Lung (tissue), 12 donors: Measurements from ENCODE around the gene BORCS5. TPM values are rescaled to one million over a fixed set of nuclear protein-coding genes. Genes with fewer than 3 reads are reported as not detected.
"Not testable (repeated sequence)": the region's sequence is repeated elsewhere in the genome, so short reads cannot be mapped to it uniquely, and the experiment has no call there.

Experiments
- ATAC-seq: fragments of 200-7000 bp; cut with Tn5 transposase; one replicate; pipeline ENCODE4 v1.9.1; 2020; ENCODE audit warnings: moderate number of reproducible peaks; ENCODE audit not compliant: insufficient read depth, low FRiP score
- DNase-seq, 3 donors: peaks; one replicate each; pipeline ENCODE4 v3.0.0-alpha.2; 2013 to 2017
- H3K27ac ChIP-seq, 2 donors: one replicate each; pipeline ENCODE4 v1.5.1; 2013; ENCODE audit warnings: mild to moderate bottlenecking in 2 of 2, moderate library complexity in 2 of 2, control low read depth in 1 of 2, inconsistent platforms in 1 of 2, low read depth in 1 of 2, low read length in 1 of 2
- H3K27me3 ChIP-seq, 3 donors: one replicate each; pipeline ENCODE4 v1.5.1; 2013; ENCODE audit warnings: low read length in 2 of 3; ENCODE audit not compliant: control insufficient read depth in 3 of 3, insufficient read depth in 3 of 3
- H3K36me3 ChIP-seq, 4 donors: one replicate each; pipeline ENCODE4 v1.5.1; 2013; ENCODE audit warnings: low read length in 4 of 4, mild to moderate bottlenecking in 1 of 4, moderate library complexity in 1 of 4; ENCODE audit not compliant: control insufficient read depth in 4 of 4, insufficient read depth in 4 of 4
- H3K4me1 ChIP-seq, 5 donors: one replicate each; pipeline ENCODE4 v1.5.1; 2013; ENCODE audit warnings: low read length in 5 of 5, mild to moderate bottlenecking in 2 of 5, moderate library complexity in 1 of 5; ENCODE audit not compliant: control insufficient read depth in 5 of 5, insufficient read depth in 5 of 5
- H3K4me3 ChIP-seq: one replicate; pipeline ENCODE4 v1.5.1; 2013; ENCODE audit warnings: mild to moderate bottlenecking, control low read depth, moderate library complexity
- H3K9ac ChIP-seq, 2 donors: one replicate each; pipeline ENCODE4 v1.5.1; 2013; ENCODE audit warnings: low read length in 2 of 2, control low read depth in 1 of 2; ENCODE audit not compliant: insufficient read depth in 1 of 2
- H3K9me3 ChIP-seq, 4 donors: one replicate each; pipeline ENCODE4 v1.5.1; 2013; ENCODE audit warnings: low read length in 3 of 4, mild to moderate bottlenecking in 1 of 4, moderate library complexity in 1 of 4; ENCODE audit not compliant: control insufficient read depth in 4 of 4, insufficient read depth in 3 of 4
- CTCF ChIP-seq: IDR thresholded peaks from 2 replicates; pipeline ENCODE4 v1.5.1; 2012; ENCODE audit warnings: mild to moderate bottlenecking; ENCODE audit errors: control extremely low read depth, extremely low read depth
- WGBS, 2 donors: extraction: QIAGEN DNeasy Blood & Tissue Kit; methylation state at CpG; one replicate each; pipeline ENCODE4 v1.1.7; 2013; 5-methylcytosine and 5-hydroxymethylcytosine counted together
- polyA plus RNA-seq, 2 donors: library from polyadenylated mRNA; stranded (reverse); fragments of 200-250 nt; gene quantifications; one replicate each; pipeline ENCODE4 v1.2.1, GENCODE V29; 2013
- total RNA-seq, 2 donors: library from RNA; depleted of rRNA in 1 of 2; stranded (reverse); fragments of >200 nt in 1 of 2; gene quantifications; one replicate each; pipeline ENCODE4 v1.2.1, GENCODE V29; 2014 to 2021
- donor health status: control.
- donor health status: control.
- donor health status: Bipolar disorder and iron deficiency.
- donor health status: healthy.
- donor health status: DM: yes; HTN: yes; CAD: no.

Gene BORCS5
- total and polyA plus RNA-seq, 4 donors, result 4.7 to 26.8 (median 10.3) TPM

GRCh38 chr12:12350868-12351463 lies 5.9 kb upstream of the BORCS5 start:
- ATAC-seq (no peak), DNase-seq (peak in 1 of 3 donors; percentile 15)
- no peak for TF ChIP-seq CTCF
- Histone ChIP-seq H3K9ac (no peak overlapping the region), H3K4me1 (peaks cover 0 to 3% (median 0%) of the 10 kb centered on the region in 5 donors), H3K9me3 (no peaks in the 10 kb centered on the region), H3K27ac (no peak overlapping the region), H3K36me3 (no peaks in the 10 kb centered on the region), H3K4me3 (no peak overlapping the region), H3K27me3 (no peaks in the 10 kb centered on the region)
- WGBS, 2 donors, result 70 to 85% methylated on average over 3 of the region's 3 CpGs

- not testable (repeated sequence) for H3K4me1 ChIP-seq, H3K27me3 ChIP-seq, H3K27ac ChIP-seq, H3K9ac ChIP-seq, DNase-seq, H3K36me3 ChIP-seq, H3K9me3 ChIP-seq, H3K4me3 ChIP-seq, ATAC-seq
- 95% methylated on average over 19 of the region's 19 CpGs for WGBS, 2 donors
These were observed 5.3 kb upstream of the BORCS5 start for GRCh38 chr12:12351468-12352185.

GRCh38 chr12:12353276-12353675 lies 3.6 kb upstream of the BORCS5 start:
- Histone ChIP-seq H3K9ac (no peak overlapping the region), H3K9me3 (no peaks in the 10 kb centered on the region), H3K27ac (no peak overlapping the region), H3K36me3 (no peaks in the 10 kb centered on the region), H3K4me3 (no peak overlapping the region), H3K27me3 (no peaks in the 10 kb centered on the region), H3K4me1 (peaks cover 0 to 10% (median 5%) of the 10 kb centered on the region in 5 donors)
- TF ChIP-seq CTCF, result no peak
- ATAC-seq, result no peak
- DNase-seq, result no peak
- 86 to 96% methylated on average over 1 of the region's 1 CpG for WGBS, 2 donors

GRCh38 chr12:12353807-12354206 lies 3.1 kb upstream of the BORCS5 start:
- Histone ChIP-seq H3K27ac (no peak overlapping the region), H3K4me1 (peaks cover 0 to 10% (median 8%) of the 10 kb centered on the region in 5 donors), H3K9ac (peak overlapping the region in 1 of 2 donors; percentile 28), H3K27me3 (no peaks in the 10 kb centered on the region), H3K4me3 (no peak overlapping the region), H3K9me3 (no peaks in the 10 kb centered on the region), H3K36me3 (no peaks in the 10 kb centered on the region)
- no peak for TF ChIP-seq CTCF
- ATAC-seq, result no peak
- DNase-seq, result no peak
- 77 to 89% methylated on average over 5 of the region's 5 CpGs for WGBS, 2 donors
